ENCODE data around the gene TMEM33.

GRCh38 chr4:41976775-41977516 lies 41.7 kb downstream of the TMEM33 start:
- TF ChIP-seq CTCF (conservative IDR thresholded peaks at IDR 0.05) (no peak), EZH2 (IDR thresholded peaks at IDR 0.05; ENCODE audit: low read depth) (no peak)

All from PC-9 (cell line).